ENCODE results near the gene PNP. TPM values are rescaled to one million over a fixed set of nuclear protein-coding genes. Genes with fewer than 3 reads are reported as not detected.

PNP gene
- total and polyA plus RNA-seq, 2 donors (not counting 3 experiments of a cell fraction or from before 2014, with no cell fraction given) = 245 to 271 TPM

- Histone ChIP-seq H4K20me1 (replicated peaks; ENCODE audit: control insufficient read depth, extremely low read depth, insufficient read depth, low read length) (no peaks in the 10 kb centered on the region), H3K4me1 (ENCODE audit: control insufficient read depth, extremely low read depth, insufficient read depth, low read length) (peaks cover 7% of the 10 kb centered on the region), H3K4me2 (ENCODE audit: insufficient read depth, low read length) (no peak overlapping the region), H3K4me3 (replicated peaks in 1 of 3; ENCODE audit: insufficient read depth in 1 of 3, low read depth in 1 of 3, low read length in 3 of 3) (no peak overlapping the region), H3K79me2 (ENCODE audit: control insufficient read depth, insufficient read depth, low read length) (no peaks in the 10 kb centered on the region), H3K36me3 (ENCODE audit: control insufficient read depth in 2 of 2, extremely low read depth in 1 of 2, insufficient read depth in 2 of 2, low read length in 2 of 2) (no peaks in the 10 kb centered on the region), H3K27me3 (ENCODE audit: control insufficient read depth in 2 of 2, insufficient read depth in 2 of 2, low read length in 2 of 2) (peaks cover 0 to 2% of the 10 kb centered on the region in 2 experiments), H3K27ac (ENCODE audit: insufficient read depth, low read depth, low read length) (no peak overlapping the region), H3K9me1 (replicated peaks; ENCODE audit: control insufficient read depth, extremely low read depth, insufficient read depth, low read length) (no peaks in the 10 kb centered on the region), H3K9me3 (replicated peaks; ENCODE audit: control insufficient read depth, insufficient read depth, low read length) (no peaks in the 10 kb centered on the region), H3K9ac (replicated peaks; ENCODE audit: extremely low read depth, insufficient read depth, low read length) (no peak overlapping the region), H2AFZ (ENCODE audit: low read depth, low read length) (no peak overlapping the region)
- DNase-seq (ENCODE audit: low read depth, low spot score) (no peak), FAIRE-seq (no peak)
- intact Hi-C loops (cut with micrococcal nuclease) (no loop called here), dilution Hi-C loops (cut with MboI; ENCODE audit: extremely low pct_ligation_motif_present, low sequenced_read_pairs) (no loop called here)
- ChIA-PET CTCF (interaction anchor here (1.1 to 1.5 kb wide), 3 partner anchors 9 to 71 kb away, joined by 4 to 5 read pairs (median 4); no protein-coding TSS in a partner anchor), POLR2A (no interaction called here)
- BruUV-seq (replicated peaks) = no TSS peak
- TF ChIP-seq CTCF (IDR thresholded peaks at IDR 0.05; ENCODE audit: extremely low read depth in 1 of 2, insufficient read depth in 1 of 2, low read depth in 1 of 2, low read length in 2 of 2) (no peak), FOS (IDR thresholded peaks at IDR 0.05; ENCODE audit: borderline replicate concordance, insufficient read depth, low read length) (no peak), JUN (IDR thresholded peaks at IDR 0.05; ENCODE audit: borderline replicate concordance, insufficient read depth, insufficient read length, low read depth) (no peak), MAX (IDR thresholded peaks at IDR 0.05; ENCODE audit: insufficient read depth, insufficient read length) (no peak), MYC (IDR thresholded peaks at IDR 0.05; ENCODE audit: low read depth, low read length) (no peak), EZH2 (IDR thresholded peaks at IDR 0.05; ENCODE audit: borderline replicate concordance, low read depth, low read length, severe bottlenecking) (no peak), GATA2 (IDR thresholded peaks at IDR 0.05; ENCODE audit: insufficient read depth, insufficient read length, low read depth, low read length) (no peak), POLR2A (IDR thresholded peaks at IDR 0.05; ENCODE audit: low read depth, low read length) (no peak), POLR2AphosphoS5 (IDR thresholded peaks at IDR 0.05; ENCODE audit: insufficient read depth, low read depth, low read length) (no peak)
These were observed 17.6 kb downstream of the PNP start for GRCh38 chr14:20486684-20487395.
